H1 (cell line): ENCODE data around the gene FAM9C. TPM values are rescaled to one million over a fixed set of nuclear protein-coding genes. Genes with fewer than 3 reads are reported as not detected.

ENCODE experiments used
- CHD7 ChIP-seq: fragments of 300-600 bp; sonication (generic); IDR thresholded peaks from 2 replicates; pipeline ENCODE4 v1.7.1; 2012; ENCODE audit warnings: low read length, moderate library complexity, mild to moderate bottlenecking, inconsistent platforms; ENCODE audit not compliant: insufficient replicate concordance
- polyA plus RNA-seq, 7 experiments: library from polyadenylated mRNA; depleted of rRNA in 3 of 7; stranded (reverse) in 5 of 7; unstranded in 2 of 7; fragments of >200 nt in 5 of 7; fragments of 200-250 nt in 2 of 7; gene quantifications; 1 replicate in 5 of 7; 2 replicates in 1 of 7; 4 replicates in 1 of 7; pipeline versions ENCODE4 v1.2.1 to v1.2.3, GENCODE V29; 2011 to 2013; ENCODE audit warnings: missing spikeins in 2 of 7, mixed read lengths in 2 of 7
- total RNA-seq: library from RNA; stranded (reverse); fragmentation: NEBNext Ultra II Directional; extraction: Animal tissue kit (Norgen Biotek cat#: 25700); gene quantifications from 2 replicates; pipeline ENCODE4 v1.2.1, GENCODE V29; 2021

The FAM9C gene
- total and polyA plus RNA-seq, 2 of the 8 experiments (the other 6 are each of a cell fraction or from before 2014, with no cell fraction given) = not detected

- TF ChIP-seq CHD7 = no peak
- TF ChIP-seq, all 59 proteins: peak for 0
Measured at GRCh38 chrX:13076176-13076961, 31.9 kb upstream of the FAM9C start (continued).
